Calu3 (cell line): ENCODE results near the gene ABHD12. TPM values are rescaled to one million over a fixed set of nuclear protein-coding genes. Genes with fewer than 3 reads are reported as not detected.

ENCODE experiments used
- BruUV-seq: library from RNA; stranded (reverse); fragments of 400-500 nt; replicated peaks from 2 replicates; lab custom pipeline; 2021; lab: Mats Ljungman, UMichigan
- CTCF ChIA-PET: fragments of 300-600 bp; sonication (Branson Sonifier 250); formaldehyde crosslinking; loops from one replicate; lab custom pipeline; 2022; ENCODE audit warnings: antibody characterized with exemption; lab: Charles Lee
- DNase-seq: peaks from one replicate; pipeline ENCODE4 v3.0.0; 2022
- H3K27ac Mint-ChIP-seq: one replicate; pipeline ENCODE4 v1.8.0; 2022; ENCODE audit warnings: mixed read lengths; ENCODE audit not compliant: unreplicated experiment
- H3K27me3 Mint-ChIP-seq: one replicate; pipeline ENCODE4 v1.8.0; 2022; ENCODE audit warnings: mixed read lengths; ENCODE audit not compliant: unreplicated experiment
- H3K36me3 Mint-ChIP-seq: one replicate; pipeline ENCODE4 v1.8.0; 2022; ENCODE audit warnings: mild to moderate bottlenecking, moderate library complexity, mixed read lengths; ENCODE audit not compliant: insufficient read depth, unreplicated experiment
- H3K4me1 Mint-ChIP-seq: one replicate; pipeline ENCODE4 v1.8.0; 2022; ENCODE audit warnings: mild to moderate bottlenecking, low read depth, mixed read lengths; ENCODE audit not compliant: unreplicated experiment
- H3K4me3 Mint-ChIP-seq: one replicate; pipeline ENCODE4 v1.8.0; 2022; ENCODE audit warnings: mild to moderate bottlenecking, low read depth, moderate library complexity, mixed read lengths; ENCODE audit not compliant: unreplicated experiment
- H3K9me3 Mint-ChIP-seq: one replicate; pipeline ENCODE4 v1.8.0; 2022; ENCODE audit warnings: low read depth, mixed read lengths; ENCODE audit not compliant: unreplicated experiment
- intact Hi-C: fragments of 100-400 bp; cut with micrococcal nuclease; formaldehyde crosslinking; loops from one replicate; pipeline ENCODE4 v1.10.0; 2022; ENCODE audit not compliant: unreplicated experiment
- total RNA-seq: library from RNA; stranded (reverse); gene quantifications from 2 replicates; pipeline ENCODE4 v1.2.3, GENCODE V29; 2022
- TF ChIP-seq, protein P1 (sequence below): fragments of 200-600 bp; IDR thresholded peaks from one replicate; pipeline ENCODE4 v1.8.0; 2022; ENCODE audit warnings: antibody characterized with exemption; ENCODE audit not compliant: unreplicated experiment

The ABHD12 gene
- total RNA-seq, 1 experiment from 2014 or later = 21.3 TPM

DNA sequence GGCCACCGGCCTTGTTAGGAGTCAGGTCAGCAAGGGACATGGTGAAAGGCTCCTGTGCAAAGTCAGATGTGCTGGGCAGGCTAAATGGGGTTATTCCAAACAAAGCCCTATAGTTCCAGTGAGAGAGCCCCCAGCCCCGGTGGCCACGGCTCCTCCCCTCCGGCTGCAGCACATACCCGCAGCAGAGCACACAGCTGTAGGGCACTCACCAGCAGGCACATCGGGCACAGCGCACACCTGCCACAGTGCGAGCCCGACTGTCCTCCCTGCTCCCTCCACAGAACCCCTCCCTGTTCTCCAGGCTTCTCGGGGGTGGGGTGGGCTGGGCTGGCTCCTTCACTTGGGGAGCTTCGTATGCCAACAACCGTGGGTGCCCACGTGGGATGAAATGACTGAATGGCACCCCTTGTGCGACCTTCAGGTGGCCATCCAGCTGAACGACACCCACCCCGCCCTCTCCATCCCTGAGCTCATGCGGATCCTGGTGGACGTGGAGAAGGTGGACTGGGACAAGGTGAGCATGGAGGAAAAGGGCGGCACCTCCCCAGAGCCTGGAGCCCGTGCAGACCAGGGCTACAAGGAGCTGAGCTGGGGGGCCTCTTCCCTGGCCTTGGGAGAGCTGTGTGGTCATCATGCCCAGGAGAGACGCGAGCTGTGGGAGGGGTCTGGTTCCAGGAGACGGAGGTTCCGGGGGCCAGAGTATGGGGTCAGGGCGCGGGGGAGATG, 111.8 kb downstream of the ABHD12 start:
- BruUV-seq = no TSS peak
- intact Hi-C loops = no loop called here
- H3K4me3 Mint-ChIP-seq = no peak overlapping the region
- DNase-seq = no peak
- peaks cover 7% of the 10 kb centered on the region for H3K4me1 Mint-ChIP-seq
- no peaks in the 10 kb centered on the region for H3K9me3 Mint-ChIP-seq
- no peaks in the 10 kb centered on the region for H3K27me3 Mint-ChIP-seq
- peaks cover 44% of the 10 kb centered on the region for H3K36me3 Mint-ChIP-seq
- H3K27ac Mint-ChIP-seq = no peak overlapping the region
- CTCF ChIA-PET = no interaction called here
- TF ChIP-seq, protein P1, sequence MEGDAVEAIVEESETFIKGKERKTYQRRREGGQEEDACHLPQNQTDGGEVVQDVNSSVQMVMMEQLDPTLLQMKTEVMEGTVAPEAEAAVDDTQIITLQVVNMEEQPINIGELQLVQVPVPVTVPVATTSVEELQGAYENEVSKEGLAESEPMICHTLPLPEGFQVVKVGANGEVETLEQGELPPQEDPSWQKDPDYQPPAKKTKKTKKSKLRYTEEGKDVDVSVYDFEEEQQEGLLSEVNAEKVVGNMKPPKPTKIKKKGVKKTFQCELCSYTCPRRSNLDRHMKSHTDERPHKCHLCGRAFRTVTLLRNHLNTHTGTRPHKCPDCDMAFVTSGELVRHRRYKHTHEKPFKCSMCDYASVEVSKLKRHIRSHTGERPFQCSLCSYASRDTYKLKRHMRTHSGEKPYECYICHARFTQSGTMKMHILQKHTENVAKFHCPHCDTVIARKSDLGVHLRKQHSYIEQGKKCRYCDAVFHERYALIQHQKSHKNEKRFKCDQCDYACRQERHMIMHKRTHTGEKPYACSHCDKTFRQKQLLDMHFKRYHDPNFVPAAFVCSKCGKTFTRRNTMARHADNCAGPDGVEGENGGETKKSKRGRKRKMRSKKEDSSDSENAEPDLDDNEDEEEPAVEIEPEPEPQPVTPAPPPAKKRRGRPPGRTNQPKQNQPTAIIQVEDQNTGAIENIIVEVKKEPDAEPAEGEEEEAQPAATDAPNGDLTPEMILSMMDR = no peak

DNA sequence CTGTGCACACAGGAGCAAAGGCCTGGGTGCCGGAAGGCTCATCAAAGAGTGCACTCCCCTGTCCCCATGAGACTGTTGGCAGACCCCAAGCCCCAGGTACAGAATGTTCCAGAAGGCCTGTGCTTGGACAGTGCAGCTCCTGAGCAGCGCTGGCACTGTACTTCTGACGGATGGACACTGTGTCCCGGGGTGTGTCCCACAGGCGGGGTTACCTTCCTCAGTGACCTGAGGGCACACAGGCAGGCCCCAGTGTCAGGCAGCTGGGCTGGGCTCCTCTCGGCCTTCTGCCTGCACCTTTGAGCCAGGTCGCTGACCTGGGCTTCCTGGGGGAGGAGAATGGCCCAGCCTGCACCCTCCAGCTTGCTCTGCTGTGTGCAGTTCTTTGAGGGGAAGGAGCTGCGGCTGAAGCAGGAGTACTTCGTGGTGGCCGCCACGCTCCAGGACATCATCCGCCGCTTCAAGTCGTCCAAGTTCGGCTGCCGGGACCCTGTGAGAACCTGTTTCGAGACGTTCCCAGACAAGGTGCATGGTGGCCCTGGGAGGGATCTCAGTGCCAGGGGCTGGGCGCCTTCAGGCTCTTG, 112.6 kb downstream of the ABHD12 start:
- Mint-ChIP-seq H3K27ac (no peak overlapping the region), H3K4me3 (no peak overlapping the region), H3K9me3 (no peaks in the 10 kb centered on the region), H3K27me3 (no peaks in the 10 kb centered on the region), H3K4me1 (peaks cover 7% of the 10 kb centered on the region), H3K36me3 (peaks cover 44% of the 10 kb centered on the region)
- TF ChIP-seq, protein P1 = no peak
- intact Hi-C loops = no loop called here
- BruUV-seq = no TSS peak
- CTCF ChIA-PET = interaction anchor here (0.6 kb wide), 1 partner anchor 45 kb away, joined by 5 read pairs; no protein-coding TSS in a partner anchor
- DNase-seq = no peak

DNA sequence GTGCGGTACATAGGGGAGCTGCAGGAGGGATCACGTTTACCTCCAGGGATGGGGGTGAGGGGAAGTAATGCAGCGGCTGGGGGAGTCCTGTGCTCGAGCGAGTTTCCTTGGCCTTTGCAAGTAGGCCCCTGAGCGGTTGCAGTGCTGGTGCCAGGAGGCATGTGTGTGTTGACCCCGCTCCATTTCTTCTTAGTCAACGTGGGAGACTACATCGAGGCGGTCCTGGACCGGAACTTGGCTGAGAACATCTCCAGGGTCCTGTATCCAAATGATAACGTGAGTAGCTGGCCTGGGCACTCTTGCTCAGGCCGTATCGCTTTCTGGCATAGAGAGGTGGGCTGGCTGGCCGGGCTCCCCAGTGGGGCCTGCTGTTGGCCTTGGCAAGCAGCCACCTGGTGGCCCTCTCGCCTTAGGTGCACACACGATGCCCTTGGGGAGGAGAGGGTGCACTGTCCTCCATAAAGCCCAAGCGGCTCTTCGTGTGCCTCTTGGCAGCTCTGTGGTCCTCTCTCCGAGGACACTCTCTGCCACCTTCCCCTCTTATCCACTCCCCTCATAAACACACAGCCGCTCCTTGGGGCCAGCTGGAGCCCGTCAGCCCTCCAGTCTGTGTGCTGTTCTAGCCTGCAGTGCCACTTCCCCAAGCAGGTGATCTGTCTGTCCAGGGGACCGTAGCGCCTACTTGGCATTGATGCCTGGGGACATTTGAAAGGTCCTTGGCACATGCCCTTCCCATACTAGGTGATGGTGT, 113.4 kb downstream of the ABHD12 start:
- BruUV-seq = no TSS peak
- Mint-ChIP-seq H3K27me3 (no peaks in the 10 kb centered on the region), H3K27ac (no peak overlapping the region), H3K4me3 (no peak overlapping the region), H3K4me1 (no peaks in the 10 kb centered on the region), H3K36me3 (peaks cover 43% of the 10 kb centered on the region), H3K9me3 (no peaks in the 10 kb centered on the region)
- DNase-seq = no peak
- TF ChIP-seq, protein P1 = no peak
- intact Hi-C loops = no loop called here
- CTCF ChIA-PET = interaction anchor here (0.6 kb wide), 1 partner anchor 45 kb away, joined by 5 read pairs; no protein-coding TSS in a partner anchor

DNA sequence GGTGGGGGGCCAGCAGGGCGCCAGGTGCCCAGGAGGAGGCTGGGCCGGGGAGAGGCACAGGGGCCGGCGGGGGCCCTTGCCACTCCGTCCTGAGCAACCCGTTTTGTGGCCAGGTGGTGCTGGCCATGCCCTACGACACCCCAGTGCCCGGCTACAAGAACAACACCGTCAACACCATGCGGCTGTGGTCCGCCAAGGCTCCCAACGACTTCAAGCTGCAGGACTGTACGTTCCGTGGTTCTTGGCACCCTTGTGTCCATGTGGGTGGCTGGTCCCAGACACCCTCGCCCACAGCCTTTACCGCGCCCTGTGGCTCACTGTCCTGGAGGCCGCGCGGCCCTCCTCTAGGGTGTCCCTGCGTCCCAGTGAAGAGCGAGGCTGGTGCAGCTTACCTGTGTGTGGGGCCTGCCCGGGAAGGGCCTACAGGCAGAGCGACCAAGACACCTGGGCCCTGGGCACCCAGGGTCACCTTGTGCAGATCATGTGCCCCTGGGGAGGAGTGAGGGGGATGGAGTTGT, 114.0 kb downstream of the ABHD12 start:
- no TSS peak for BruUV-seq
- peaks cover 42% of the 10 kb centered on the region for H3K36me3 Mint-ChIP-seq
- no peaks in the 10 kb centered on the region for H3K9me3 Mint-ChIP-seq
- no peak overlapping the region for H3K27ac Mint-ChIP-seq
- H3K4me1 Mint-ChIP-seq = no peaks in the 10 kb centered on the region
- H3K27me3 Mint-ChIP-seq = no peaks in the 10 kb centered on the region
- CTCF ChIA-PET = no interaction called here
- H3K4me3 Mint-ChIP-seq = no peak overlapping the region
- no peak for DNase-seq
- intact Hi-C loops = no loop called here
- TF ChIP-seq, protein P1 = no peak
